HEK293 (cell line): ENCODE measurements around the gene PKDCC.

ENCODE experiments used
- CTCF ChIA-PET: fragments of 350-600 bp; formaldehyde crosslinking; extraction: SDS; loops from one replicate; lab custom pipeline; 2021; ENCODE audit warnings: antibody characterized with exemption; lab: Yijun Ruan, JAX
- POLR2A ChIA-PET: fragments of 300-600 bp; formaldehyde crosslinking; extraction: SDS; loops from one replicate; lab custom pipeline; 2020; ENCODE audit warnings: antibody characterized with exemption, inconsistent platforms; lab: Yijun Ruan, JAX
- H3K27ac ChIP-seq: fragments of 200-500 bp; sonication (Bioruptor generic); 2 replicates; pipeline ENCODE4 v1.5.1; 2014; ENCODE audit warnings: low read depth, low read length, control low read depth, inconsistent platforms; ENCODE audit errors: extremely low read depth
- H3K36me3 ChIP-seq, 2 experiments: fragments of 200-500 bp in 1 of 2; sonication (Bioruptor generic) in 1 of 2; 1 replicate in 1 of 2; 2 replicates in 1 of 2; pipeline ENCODE4 v1.5.1; 2014 to 2017; ENCODE audit warnings: inconsistent platforms in 2 of 2, low read length in 2 of 2; ENCODE audit not compliant: control insufficient read depth in 2 of 2, insufficient read depth in 1 of 2
- H3K4me1 ChIP-seq: fragments of 200-500 bp; sonication (Bioruptor generic); 2 replicates; pipeline ENCODE4 v1.5.1; 2014; ENCODE audit warnings: mild to moderate bottlenecking, low read length, inconsistent platforms; ENCODE audit not compliant: control insufficient read depth, insufficient read depth
- H3K4me3 ChIP-seq: 2 replicates; pipeline ENCODE4 v1.5.1; 2011; ENCODE audit warnings: low read depth, mild to moderate bottlenecking, control low read depth, low read length, moderate library complexity
- H3K9me3 ChIP-seq: fragments of 200-500 bp; sonication (Bioruptor generic); 2 replicates; pipeline ENCODE4 v1.5.1; 2014; ENCODE audit warnings: low read depth, low read length, inconsistent platforms; ENCODE audit not compliant: control insufficient read depth, insufficient read depth
- CTCF ChIP-seq: fragments of 450-650 bp; formaldehyde crosslinking; IDR thresholded peaks from 2 replicates; pipeline ENCODE4 v1.5.1; 2016; ENCODE audit warnings: missing biosample characterization, missing genetic modification characterization
- EGR2 ChIP-seq: fragments of 450-650 bp; formaldehyde crosslinking; IDR thresholded peaks from 2 replicates; pipeline ENCODE4 v1.5.1; 2016; ENCODE audit warnings: low read depth, missing biosample characterization, missing genetic modification characterization
- PATZ1 ChIP-seq: fragments of 450-650 bp; formaldehyde crosslinking; IDR thresholded peaks from 2 replicates; pipeline ENCODE4 v1.5.1; 2016; ENCODE audit warnings: missing biosample characterization, missing genetic modification characterization
- PBX3 ChIP-seq: sonication (generic); formaldehyde crosslinking; IDR thresholded peaks from 2 replicates; pipeline ENCODE4 v1.8.1; 2022; ENCODE audit warnings: mild to moderate bottlenecking, moderate library complexity, missing genetic modification reagents
- REPIN1 ChIP-seq: fragments of 450-650 bp; formaldehyde crosslinking; IDR thresholded peaks from 2 replicates; pipeline ENCODE4 v1.5.1; 2017; ENCODE audit warnings: missing biosample characterization, missing genetic modification characterization, low read depth
- REST ChIP-seq: fragments of 450-650 bp; formaldehyde crosslinking; IDR thresholded peaks from 2 replicates; pipeline ENCODE4 v1.5.1; 2016; ENCODE audit warnings: missing biosample characterization, missing genetic modification characterization
- YY1 ChIP-seq: fragments of 450-650 bp; formaldehyde crosslinking; IDR thresholded peaks from 2 replicates; pipeline ENCODE4 v1.5.1; 2018; ENCODE audit warnings: missing biosample characterization, missing genetic modification characterization
- ZFP37 ChIP-seq: fragments of 450-650 bp; formaldehyde crosslinking; IDR thresholded peaks from 2 replicates; pipeline ENCODE4 v1.5.1; 2016; ENCODE audit warnings: missing biosample characterization, missing genetic modification characterization
- ZNF146 ChIP-seq: fragments of 450-650 bp; formaldehyde crosslinking; IDR thresholded peaks from 2 replicates; pipeline ENCODE4 v1.5.1; 2016; ENCODE audit warnings: missing biosample characterization, missing genetic modification characterization
- ZNF157 ChIP-seq: fragments of 450-650 bp; formaldehyde crosslinking; IDR thresholded peaks from 2 replicates; pipeline ENCODE4 v1.5.1; 2016; ENCODE audit warnings: missing biosample characterization, missing genetic modification characterization
- ZNF280C ChIP-seq: fragments of 450-650 bp; formaldehyde crosslinking; IDR thresholded peaks from 2 replicates; pipeline ENCODE4 v1.5.1; 2016; ENCODE audit warnings: missing biosample characterization, missing genetic modification characterization
- ZNF362 ChIP-seq: fragments of 450-650 bp; formaldehyde crosslinking; IDR thresholded peaks from 2 replicates; pipeline ENCODE4 v1.5.1; 2016; ENCODE audit warnings: missing biosample characterization, missing genetic modification characterization
- ZNF391 ChIP-seq: fragments of 450-650 bp; formaldehyde crosslinking; IDR thresholded peaks from 2 replicates; pipeline ENCODE4 v1.5.1; 2016; ENCODE audit warnings: low read depth, missing biosample characterization, missing genetic modification characterization, borderline replicate concordance
- ZNF530 ChIP-seq: fragments of 450-650 bp; formaldehyde crosslinking; IDR thresholded peaks from 2 replicates; pipeline ENCODE4 v1.5.1; 2016; ENCODE audit warnings: low read depth, missing biosample characterization, missing genetic modification characterization
- ZNF585B ChIP-seq: fragments of 450-650 bp; formaldehyde crosslinking; IDR thresholded peaks from 2 replicates; pipeline ENCODE4 v1.5.1; 2016; ENCODE audit warnings: missing biosample characterization, missing genetic modification characterization
- ZNF776 ChIP-seq: fragments of 450-650 bp; formaldehyde crosslinking; IDR thresholded peaks from 2 replicates; pipeline ENCODE4 v1.5.0; 2017; ENCODE audit warnings: missing biosample characterization, missing genetic modification characterization, borderline replicate concordance
- ZSCAN16 ChIP-seq: fragments of 450-650 bp; formaldehyde crosslinking; IDR thresholded peaks from 2 replicates; pipeline ENCODE4 v1.5.1; 2016; ENCODE audit warnings: missing biosample characterization, missing genetic modification characterization
- ZSCAN4 ChIP-seq: fragments of 450-650 bp; formaldehyde crosslinking; IDR thresholded peaks from 2 replicates; pipeline ENCODE4 v1.5.1; 2017; ENCODE audit warnings: missing biosample characterization, missing genetic modification characterization

The PKDCC gene

GRCh38 chr2:42048299-42049220 is 739 bp downstream of the PKDCC start (continued):
- TF ChIP-seq REST (no peak), EGR2 (tag by site-specific recombination) (no peak), ZSCAN16 (tag by site-specific recombination) (no peak), PATZ1 (tag by site-specific recombination) (peak; percentile 25; the same call in 1 of the 2 replicates), ZSCAN4 (tag by site-specific recombination) (no peak), ZNF530 (tag by site-specific recombination) (no peak), ZNF157 (no peak), ZNF146 (tag by site-specific recombination) (no peak)

- POLR2A ChIA-PET: interaction anchor here (1.1 kb wide), 1 partner anchor 12 kb away, joined by 4 read pairs; no protein-coding TSS in a partner anchor
- H3K36me3 ChIP-seq: peaks cover 0 to 26% of the 10 kb centered on the region in 2 experiments; a peak in 1 of 3 replicates
- CTCF ChIA-PET: interaction anchor here (0.6 to 1.6 kb wide), 3 partner anchors 37 to 743 kb away, joined by 3 to 4 read pairs (median 3); partner anchors contain the start of gene HAAO
- no peaks in the 10 kb centered on the region for H3K9me3 ChIP-seq
- no peak overlapping the region; the same call in 1 of the 2 replicates for H3K27ac ChIP-seq
- peaks cover 23% of the 10 kb centered on the region for H3K4me1 ChIP-seq
- H3K4me3 ChIP-seq: no peak overlapping the region
- no peak for TF ChIP-seq ZNF362
- TF ChIP-seq PBX3 (CRISPR knock-in tag): no peak
- TF ChIP-seq REPIN1: no peak
- no peak for TF ChIP-seq ZNF776 (tag by site-specific recombination)
- no peak for TF ChIP-seq ZNF585B (tag by site-specific recombination)
- TF ChIP-seq ZNF280C: no peak
- no peak for TF ChIP-seq CTCF (tag by site-specific recombination)
- TF ChIP-seq YY1: no peak
- TF ChIP-seq ZFP37 (tag by site-specific recombination): no peak
- TF ChIP-seq ZNF391 (tag by site-specific recombination): no peak
Observed at GRCh38 chr2:42049221-42050009, 1.6 kb downstream of the PKDCC start.
